Stimulated activated CD4-positive, alpha-beta T cell treated with anti-CD3 and anti-CD28 coated beads, Interleukin-15, amount 100 ng/mL, for 48 hours (primary cell): ENCODE measurements around the gene C1orf21.

ENCODE experiments used
- DNase-seq, 2 donors: peaks; one replicate each; pipeline ENCODE4 v3.0.0-alpha.2; 2020; ENCODE audit warnings: low read depth in 2 of 2

The C1orf21 gene

DNA sequence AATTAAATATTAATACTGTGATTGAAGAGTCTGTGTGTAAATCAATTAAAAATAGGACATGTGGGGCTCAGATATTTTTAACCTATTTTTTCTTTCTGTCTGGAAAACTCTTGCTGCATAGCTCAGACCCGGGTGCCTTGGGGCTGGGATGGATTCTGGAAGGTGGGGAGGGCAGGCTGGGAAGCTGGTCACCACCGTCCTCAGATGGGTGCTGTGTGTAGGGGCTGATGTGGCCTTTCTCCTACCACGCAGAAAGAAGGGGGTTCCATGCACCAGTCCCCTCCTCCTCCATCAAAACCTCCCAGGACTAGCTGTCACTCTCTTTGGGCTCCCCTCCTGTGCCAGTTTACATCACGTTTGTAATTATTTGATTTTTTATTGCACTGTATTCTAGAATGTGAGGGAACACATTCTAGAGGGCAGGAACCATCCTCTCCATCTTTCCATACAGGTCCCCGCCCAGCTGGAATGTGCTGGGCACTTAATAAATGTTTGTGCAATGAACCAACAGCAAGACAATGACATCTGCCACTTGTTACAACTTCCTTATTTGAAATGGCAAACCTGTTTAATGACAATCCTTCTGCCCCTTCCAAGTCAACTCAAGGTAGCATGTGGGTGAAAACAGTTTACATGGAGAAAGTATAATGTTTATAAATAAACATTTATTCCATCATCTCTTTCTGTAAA is 263.5 kb downstream of the C1orf21 start:
- DNase-seq: no peak

DNA sequence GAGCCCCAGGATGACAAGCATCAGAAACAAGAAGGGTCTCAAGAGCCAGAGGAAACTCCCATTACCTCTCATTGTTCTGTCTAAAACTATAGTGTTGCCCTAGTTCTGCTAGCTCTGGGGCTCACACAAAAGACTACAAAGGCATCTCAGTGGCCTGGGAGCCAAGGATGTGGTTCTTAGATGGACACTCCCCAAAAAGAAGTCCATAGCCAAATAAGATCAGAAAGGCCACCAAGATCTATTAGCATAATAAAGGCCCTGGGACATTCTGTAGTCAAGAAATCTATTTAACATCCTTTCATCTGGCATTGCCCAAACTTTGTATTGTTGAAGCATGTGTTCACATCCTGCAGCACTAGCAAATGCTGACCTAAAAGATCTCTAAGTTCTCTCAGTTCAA is 268.4 kb downstream of the C1orf21 start:
- DNase-seq: no peak

DNA sequence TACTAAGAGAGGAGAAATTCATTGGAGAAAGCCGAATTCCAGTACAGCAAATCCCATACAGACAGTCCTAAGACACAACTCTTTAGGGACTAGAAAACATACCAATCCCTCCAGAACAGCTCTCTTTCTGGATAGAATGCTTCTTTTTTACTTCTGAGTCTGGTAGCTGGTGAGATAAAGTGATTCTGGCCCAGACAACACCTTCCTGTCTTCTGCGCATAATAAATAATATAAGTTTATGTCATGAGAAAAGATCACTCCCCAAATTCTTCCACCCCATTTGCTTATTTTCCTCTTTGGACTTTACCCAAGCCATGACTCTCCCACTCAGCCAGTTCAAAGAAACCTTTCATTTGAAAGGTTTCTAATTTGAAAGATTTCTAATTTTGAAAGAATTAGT is 269.4 kb downstream of the C1orf21 start:
- DNase-seq: no peak

DNA sequence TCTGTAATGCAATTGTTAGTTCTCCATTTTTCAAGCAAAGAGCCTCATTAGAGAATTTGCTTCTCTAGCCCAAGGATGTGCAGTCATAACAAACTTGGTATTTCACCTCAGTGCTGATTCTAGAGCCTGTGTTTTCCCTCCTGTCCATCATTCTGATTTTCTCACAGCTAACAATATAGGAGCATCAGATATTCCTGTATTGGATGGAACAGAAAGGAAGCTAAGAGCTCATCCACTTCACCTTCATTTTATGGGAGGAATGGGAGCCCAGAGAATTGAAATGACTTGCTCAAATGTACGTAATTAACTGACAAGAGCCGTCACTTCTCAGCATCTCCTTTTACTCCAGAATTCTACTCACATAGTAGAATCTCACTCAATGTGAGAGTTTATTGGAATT is 271.2 kb downstream of the C1orf21 start:
- no peak for DNase-seq

DNA sequence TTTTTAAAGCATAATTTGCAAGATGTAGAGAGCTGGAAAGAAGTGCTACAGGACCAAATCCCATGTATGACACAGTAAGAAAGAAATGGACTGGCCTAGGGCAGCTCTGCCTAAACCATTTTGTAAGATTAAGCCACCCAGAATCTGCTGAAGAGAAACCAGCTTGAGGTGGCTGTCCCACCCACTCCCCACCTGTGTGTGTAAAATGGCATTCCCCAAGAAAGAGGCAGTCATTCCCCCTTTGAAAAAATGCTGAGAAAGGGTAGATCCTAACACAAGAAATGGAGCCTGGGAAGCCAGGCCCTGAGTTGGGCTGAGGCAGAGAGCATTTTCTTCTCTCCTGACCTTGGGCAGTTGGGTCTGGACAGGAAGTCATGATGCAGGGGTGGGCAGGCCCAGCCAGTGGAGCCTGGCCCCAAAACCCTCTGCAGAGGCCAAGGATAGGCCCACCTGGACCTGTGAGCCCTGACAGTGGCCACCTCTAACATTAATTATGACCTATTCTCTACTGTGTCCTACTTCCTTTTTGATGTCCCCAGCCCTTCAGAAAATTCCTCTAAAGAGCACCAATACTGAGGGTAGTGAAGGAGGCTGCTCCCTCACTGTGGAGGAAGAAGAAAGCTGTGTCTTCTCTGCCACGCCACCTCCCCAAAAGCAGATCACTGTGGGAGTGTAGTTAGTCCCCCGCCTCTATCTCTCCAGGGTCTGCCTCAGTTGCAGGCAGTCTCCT is 273.8 kb downstream of the C1orf21 start:
- DNase-seq: no peak

DNA sequence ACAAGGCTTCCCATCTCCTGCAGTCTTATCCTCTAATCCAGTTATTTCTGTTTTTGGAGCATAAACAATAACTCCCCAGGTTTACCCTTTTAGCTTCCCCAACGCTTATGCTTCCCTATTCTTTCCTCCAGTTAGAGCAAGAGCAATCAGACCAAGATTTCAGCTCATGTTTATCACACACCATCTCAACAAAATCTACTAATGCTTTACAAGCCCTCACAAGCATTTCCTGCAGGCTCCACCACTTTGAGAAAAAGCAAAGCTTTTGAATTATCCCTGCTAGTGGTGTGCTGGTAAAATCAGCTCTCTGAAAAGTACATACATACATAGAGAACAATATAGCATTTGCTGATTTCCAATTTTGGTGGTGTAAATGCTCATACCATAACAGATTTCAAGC is 275.0 kb downstream of the C1orf21 start:
- DNase-seq: no peak

DNA sequence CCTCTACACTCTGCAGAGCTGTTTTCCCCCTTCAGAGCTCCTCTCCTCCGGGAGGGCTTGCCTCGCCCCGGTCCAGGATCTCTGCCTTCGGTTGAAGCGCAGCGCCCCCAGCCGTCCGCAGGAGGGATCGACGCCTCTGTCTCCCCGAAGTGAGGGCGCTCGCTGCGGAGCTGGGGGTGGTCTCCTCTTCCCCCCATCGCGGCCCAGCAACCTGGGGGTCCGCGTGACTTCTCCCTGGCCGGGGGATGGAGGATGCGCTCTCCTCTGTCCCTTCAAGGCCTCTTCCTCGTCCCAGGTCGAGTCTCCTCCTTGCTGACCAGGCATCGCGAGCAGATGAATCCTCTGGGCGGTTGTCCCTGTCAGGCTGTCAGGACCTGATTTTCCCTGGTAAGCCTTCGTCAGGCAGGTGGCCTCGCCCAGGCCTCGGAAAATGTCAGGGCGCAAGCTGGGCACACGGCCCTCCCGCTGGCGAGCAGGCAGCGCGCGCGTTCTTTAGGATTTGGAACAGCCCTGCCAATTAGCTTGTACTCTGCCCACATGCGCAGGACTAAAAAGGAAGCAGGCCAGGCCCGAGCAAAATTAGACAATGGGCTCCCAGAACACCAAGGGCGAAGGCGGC is 277.3 kb downstream of the C1orf21 start:
- peak; percentile 30 to 34 for DNase-seq

DNA sequence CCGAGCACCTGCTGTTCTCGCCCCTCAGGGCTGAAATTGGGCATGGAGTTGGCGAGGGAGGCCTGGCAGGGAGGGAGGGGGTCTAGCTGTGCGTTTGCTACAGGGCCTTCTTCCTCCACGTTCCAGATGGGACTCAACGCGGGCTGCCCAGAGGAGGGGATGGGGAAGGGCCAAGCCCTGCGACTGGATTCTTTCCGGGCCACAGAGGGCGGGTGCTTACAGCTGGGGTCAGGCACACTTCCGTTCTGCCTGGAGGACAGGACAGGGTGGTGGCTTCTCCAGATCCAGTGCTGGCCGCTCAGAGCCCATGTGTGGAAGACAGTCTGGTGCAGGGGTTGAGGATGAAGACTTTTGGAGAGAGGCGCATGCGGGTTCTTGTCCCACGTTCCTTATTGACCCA is 277.8 kb downstream of the C1orf21 start:
- no peak for DNase-seq

DNA sequence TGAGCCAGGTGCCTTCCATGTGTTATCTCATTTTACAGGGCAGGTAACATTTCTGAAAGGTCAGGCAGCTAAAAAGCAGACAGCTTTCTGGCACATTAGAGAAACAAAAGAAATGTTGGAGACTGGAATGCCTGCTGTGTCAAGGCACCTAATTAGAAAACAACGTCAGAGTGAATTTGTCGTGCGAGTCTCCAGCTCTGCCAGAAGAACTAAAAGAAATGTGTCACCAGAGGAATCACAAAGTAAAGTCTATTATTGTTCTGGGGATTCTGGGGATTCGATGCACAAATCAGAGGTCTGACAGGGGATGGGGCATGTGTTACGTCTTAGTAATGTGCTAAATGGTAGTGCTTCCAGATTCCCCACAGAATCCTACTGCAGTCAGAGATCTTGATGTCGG is 278.5 kb downstream of the C1orf21 start:
- DNase-seq: no peak

DNA sequence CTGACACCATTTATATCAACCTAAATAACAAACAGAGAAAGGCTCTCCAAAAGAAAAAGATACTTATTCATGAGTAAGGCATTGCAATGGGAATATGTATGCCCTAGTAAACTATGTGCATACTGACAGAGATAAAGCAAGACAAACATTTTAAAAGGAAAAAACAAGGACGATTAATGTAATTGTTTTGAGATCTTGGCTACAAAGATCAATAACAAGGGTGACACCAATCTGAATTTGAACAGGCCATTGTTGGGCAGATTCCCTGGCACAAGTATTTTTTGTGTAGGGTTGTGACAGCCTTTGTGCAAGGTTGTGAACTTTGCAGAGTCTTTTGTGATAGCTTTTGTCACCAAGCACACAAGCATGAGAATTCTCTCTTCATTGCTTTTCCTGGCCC is 282.6 kb downstream of the C1orf21 start:
- DNase-seq: no peak

DNA sequence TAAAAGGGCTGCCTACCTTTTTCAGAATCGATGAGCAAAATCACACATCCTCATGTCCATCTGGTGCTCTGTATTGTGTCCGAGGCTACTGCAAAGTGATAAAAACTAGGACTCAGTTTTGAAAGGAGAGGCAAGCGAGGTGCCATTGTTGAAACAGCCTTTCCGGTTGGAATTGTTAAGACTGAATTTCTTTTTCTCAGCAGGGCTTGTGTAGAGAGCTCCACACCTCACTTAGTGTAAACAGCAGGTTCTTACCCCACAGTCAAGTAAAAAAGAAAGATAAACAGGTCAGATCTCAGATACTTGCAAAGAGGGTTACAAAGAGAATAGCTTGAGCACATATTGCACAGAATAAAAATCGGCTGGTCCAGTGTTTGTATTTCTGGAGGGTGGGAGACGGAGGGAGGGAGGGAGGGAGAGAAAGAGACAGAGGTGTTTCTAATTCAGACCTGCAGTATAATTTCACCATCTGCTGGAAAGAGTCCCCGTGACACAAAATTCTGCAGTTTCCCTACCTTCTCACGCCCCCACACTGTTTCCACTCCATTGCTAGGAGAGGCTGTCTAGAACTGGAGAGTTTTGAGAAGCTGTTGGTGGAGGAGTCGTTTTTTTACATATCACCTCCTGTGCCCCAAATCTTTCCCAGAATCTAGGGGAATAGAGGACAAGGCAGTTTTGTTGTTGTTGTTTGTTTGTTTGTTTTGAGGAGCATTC is 285.3 kb downstream of the C1orf21 start:
- no peak for DNase-seq

DNA sequence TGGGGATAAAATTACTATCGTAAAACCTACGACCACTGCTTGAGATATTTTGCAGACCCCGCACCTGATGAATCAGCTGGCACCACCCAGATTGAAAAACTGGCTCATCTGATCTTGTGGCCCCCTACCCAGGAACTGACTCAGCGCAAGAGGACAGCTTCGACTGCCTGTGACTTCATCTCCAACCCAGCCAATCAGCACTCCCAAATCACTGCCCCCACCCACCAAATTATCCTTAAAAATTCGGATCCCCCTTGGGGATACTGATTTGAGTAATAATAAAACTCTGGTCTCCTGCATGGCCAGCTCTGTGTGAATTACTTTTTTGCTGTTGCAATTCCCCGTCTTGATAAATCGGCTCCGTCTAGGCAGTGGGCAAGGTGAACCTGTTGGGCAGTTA is 286.5 kb downstream of the C1orf21 start:
- no peak for DNase-seq

DNA sequence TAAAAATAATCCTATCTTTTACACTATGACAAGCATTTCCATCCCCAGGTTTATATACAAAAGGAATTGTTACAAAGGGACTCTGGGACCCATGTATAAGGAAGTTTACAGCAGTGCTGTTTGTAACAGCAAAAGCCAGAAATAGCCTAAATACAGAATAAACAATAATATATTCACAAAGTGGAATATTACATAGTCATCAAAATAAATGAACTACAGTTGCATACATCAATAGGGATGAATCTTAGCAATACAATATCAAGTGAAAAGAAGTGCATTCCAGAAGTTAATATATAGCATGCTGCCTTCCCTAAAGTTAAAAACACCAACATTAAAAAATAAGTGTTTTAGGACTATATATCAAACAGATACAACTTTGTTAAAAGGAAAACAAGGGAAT is 290.5 kb downstream of the C1orf21 start:
- no peak for DNase-seq
